Activated CD8-positive, alpha-beta T cell treated with anti-CD3 and anti-CD28 coated beads for 36 hours (primary cell): ENCODE data around the gene COL13A1. TPM values are rescaled to one million over a fixed set of nuclear protein-coding genes. Genes with fewer than 3 reads are reported as not detected.

ENCODE experiments used
- ATAC-seq: fragments of 200-7000 bp; cut with Tn5 transposase; one replicate; pipeline ENCODE4 v1.10.0; 2021; ENCODE audit warnings: mild to moderate bottlenecking, moderate library complexity
- CTCF ChIA-PET: fragments of 350-600 bp; sonication (Branson Sonifier 250); formaldehyde crosslinking; loops from one replicate; lab custom pipeline; 2021; ENCODE audit warnings: antibody characterized with exemption; lab: Charles Lee
- POLR2A ChIA-PET: fragments of 350-600 bp; sonication (Branson Sonifier 250); formaldehyde crosslinking; loops from one replicate; lab custom pipeline; 2021; ENCODE audit warnings: antibody characterized with exemption; lab: Charles Lee
- DNase-seq: peaks from one replicate; pipeline ENCODE4 v3.0.0-alpha.2; 2020
- H3K27ac Mint-ChIP-seq: one replicate; pipeline ENCODE4 v1.8.0; 2021; ENCODE audit warnings: mild to moderate bottlenecking, mixed read lengths
- H3K27me3 Mint-ChIP-seq: one replicate; pipeline ENCODE4 v1.8.0; 2021; ENCODE audit warnings: mixed read lengths
- H3K36me3 Mint-ChIP-seq: one replicate; pipeline ENCODE4 v1.8.0; 2021; ENCODE audit warnings: low read depth, mixed read lengths
- H3K4me1 Mint-ChIP-seq: one replicate; pipeline ENCODE4 v1.8.0; 2021; ENCODE audit warnings: low read depth, mixed read lengths
- H3K4me3 Mint-ChIP-seq: one replicate; pipeline ENCODE4 v1.8.0; 2021; ENCODE audit warnings: mild to moderate bottlenecking, moderate library complexity, mixed read lengths
- H3K9me3 Mint-ChIP-seq: one replicate; pipeline ENCODE4 v1.8.0; 2021; ENCODE audit warnings: mixed read lengths
- intact Hi-C: fragments of 100-400 bp; cut with micrococcal nuclease; formaldehyde crosslinking; loops from one replicate; pipeline ENCODE4 v1.10.0; 2022
- total RNA-seq, 2 experiments: library from RNA; stranded (reverse); gene quantifications; one replicate each; pipeline ENCODE4 v1.2.3, GENCODE V29; 2021
- TF ChIP-seq, protein P1 (sequence below): fragments of 200-600 bp; IDR thresholded peaks from one replicate; pipeline ENCODE4 v1.8.0; 2022; ENCODE audit warnings: antibody characterized with exemption, mild to moderate bottlenecking

The COL13A1 gene
- total RNA-seq, 2 experiments from 2014 or later = not detected

GRCh38 chr10:69848454-69848853 lies 46.7 kb downstream of the COL13A1 start:
- H3K9me3 Mint-ChIP-seq = no peaks in the 10 kb centered on the region
- TF ChIP-seq, protein P1, sequence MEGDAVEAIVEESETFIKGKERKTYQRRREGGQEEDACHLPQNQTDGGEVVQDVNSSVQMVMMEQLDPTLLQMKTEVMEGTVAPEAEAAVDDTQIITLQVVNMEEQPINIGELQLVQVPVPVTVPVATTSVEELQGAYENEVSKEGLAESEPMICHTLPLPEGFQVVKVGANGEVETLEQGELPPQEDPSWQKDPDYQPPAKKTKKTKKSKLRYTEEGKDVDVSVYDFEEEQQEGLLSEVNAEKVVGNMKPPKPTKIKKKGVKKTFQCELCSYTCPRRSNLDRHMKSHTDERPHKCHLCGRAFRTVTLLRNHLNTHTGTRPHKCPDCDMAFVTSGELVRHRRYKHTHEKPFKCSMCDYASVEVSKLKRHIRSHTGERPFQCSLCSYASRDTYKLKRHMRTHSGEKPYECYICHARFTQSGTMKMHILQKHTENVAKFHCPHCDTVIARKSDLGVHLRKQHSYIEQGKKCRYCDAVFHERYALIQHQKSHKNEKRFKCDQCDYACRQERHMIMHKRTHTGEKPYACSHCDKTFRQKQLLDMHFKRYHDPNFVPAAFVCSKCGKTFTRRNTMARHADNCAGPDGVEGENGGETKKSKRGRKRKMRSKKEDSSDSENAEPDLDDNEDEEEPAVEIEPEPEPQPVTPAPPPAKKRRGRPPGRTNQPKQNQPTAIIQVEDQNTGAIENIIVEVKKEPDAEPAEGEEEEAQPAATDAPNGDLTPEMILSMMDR = no peak
- ATAC-seq (no peak), DNase-seq (no peak)
- ChIA-PET POLR2A (no interaction called here), CTCF (interaction anchor here (0.9 kb wide), 1 partner anchor 111 kb away, joined by 3 read pairs; no protein-coding TSS in a partner anchor)
- H3K27me3 Mint-ChIP-seq = peaks cover 17% of the 10 kb centered on the region
- no peaks in the 10 kb centered on the region for H3K4me1 Mint-ChIP-seq
- no peaks in the 10 kb centered on the region for H3K36me3 Mint-ChIP-seq
- H3K27ac Mint-ChIP-seq = no peak overlapping the region
- intact Hi-C loops = no loop called here
- H3K4me3 Mint-ChIP-seq = no peak overlapping the region

GRCh38 chr10:69849825-69850224 lies 48.1 kb downstream of the COL13A1 start:
- TF ChIP-seq, protein P1 = no peak
- Mint-ChIP-seq H3K4me3 (no peak overlapping the region), H3K27ac (no peak overlapping the region), H3K36me3 (no peaks in the 10 kb centered on the region), H3K9me3 (no peaks in the 10 kb centered on the region), H3K27me3 (peaks cover 15% of the 10 kb centered on the region), H3K4me1 (no peaks in the 10 kb centered on the region)
- intact Hi-C loops = no loop called here
- ChIA-PET POLR2A (no interaction called here), CTCF (interaction anchor here (1.2 kb wide), 1 partner anchor 65 kb away, joined by 4 read pairs; no protein-coding TSS in a partner anchor)
- ATAC-seq (no peak), DNase-seq (no peak)

- DNase-seq (no peak), ATAC-seq (no peak)
- Mint-ChIP-seq H3K36me3 (no peaks in the 10 kb centered on the region), H3K4me1 (no peaks in the 10 kb centered on the region), H3K27ac (no peak overlapping the region), H3K27me3 (peaks cover 13% of the 10 kb centered on the region), H3K9me3 (no peaks in the 10 kb centered on the region), H3K4me3 (no peak overlapping the region)
- ChIA-PET POLR2A (no interaction called here), CTCF (interaction anchor here (1.2 to 1.3 kb wide), 2 partner anchors 11 to 64 kb away, joined by 4 read pairs; no protein-coding TSS in a partner anchor)
- intact Hi-C loops = no loop called here
- TF ChIP-seq, protein P1 = no peak
Observed at GRCh38 chr10:69850440-69850839, 48.7 kb downstream of the COL13A1 start.

DNA sequence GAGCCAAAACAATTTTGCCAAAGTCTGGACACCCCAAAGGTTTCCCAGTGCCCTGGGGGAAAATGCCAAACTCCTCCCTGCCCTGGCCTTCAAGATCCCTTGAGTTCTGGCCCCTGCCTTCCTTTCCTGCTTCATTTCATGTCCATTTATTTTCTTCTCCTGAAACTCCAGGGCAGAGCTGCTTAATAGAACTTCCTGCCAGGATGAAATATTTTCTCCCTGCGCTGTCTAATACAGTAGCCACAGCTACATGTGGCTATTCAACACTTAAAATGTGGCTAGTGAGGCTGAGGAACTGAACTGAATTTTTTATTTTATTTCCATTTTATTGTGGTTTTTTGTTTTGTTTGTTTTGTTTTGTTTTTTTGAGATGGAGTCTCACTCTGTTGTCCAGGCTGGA lies 49.6 kb downstream of the COL13A1 start:
- Mint-ChIP-seq H3K9me3 (no peaks in the 10 kb centered on the region), H3K4me3 (no peak overlapping the region), H3K27me3 (peaks cover 8% of the 10 kb centered on the region), H3K4me1 (no peaks in the 10 kb centered on the region), H3K36me3 (no peaks in the 10 kb centered on the region), H3K27ac (no peak overlapping the region)
- TF ChIP-seq, protein P1 = no peak
- POLR2A ChIA-PET = no interaction called here
- ATAC-seq (no peak), DNase-seq (no peak)
- CTCF ChIA-PET = interaction anchor here (1.3 kb wide), 1 partner anchor 10 kb away, joined by 4 read pairs; no protein-coding TSS in a partner anchor
- intact Hi-C loops = no loop called here

- intact Hi-C loops = no loop called here
- H3K36me3 Mint-ChIP-seq = no peaks in the 10 kb centered on the region
- H3K4me1 Mint-ChIP-seq = no peaks in the 10 kb centered on the region
- CTCF ChIA-PET = no interaction called here
- H3K27me3 Mint-ChIP-seq = no peaks in the 10 kb centered on the region
- no peak overlapping the region for H3K27ac Mint-ChIP-seq
- no peak overlapping the region for H3K4me3 Mint-ChIP-seq
- no peaks in the 10 kb centered on the region for H3K9me3 Mint-ChIP-seq
- ATAC-seq = no peak
- POLR2A ChIA-PET = no interaction called here
- TF ChIP-seq, protein P1 = no peak
- DNase-seq = no peak
Observed at GRCh38 chr10:69853064-69853463, 51.4 kb downstream of the COL13A1 start.
